ENCODE data around the gene SERPINA3.

SERPINA3 gene

GRCh38 chr14:94655169-94655710 is 43.0 kb downstream of the SERPINA3 start:
- DNase-seq (ENCODE audit: low read depth), result no peak

- DNase-seq (ENCODE audit: low read depth), result no peak
Measured at GRCh38 chr14:94656043-94656442, 43.9 kb downstream of the SERPINA3 start.

GRCh38 chr14:94659256-94659655 is 47.1 kb downstream of the SERPINA3 start:
- no peak for DNase-seq (ENCODE audit: low read depth)

GRCh38 chr14:94659901-94660300 is 47.7 kb downstream of the SERPINA3 start:
- DNase-seq (ENCODE audit: low read depth), result no peak

- no peak for DNase-seq (ENCODE audit: low read depth)
Measured at GRCh38 chr14:94660306-94660946, 48.2 kb downstream of the SERPINA3 start.

GRCh38 chr14:94663538-94663937 is 51.3 kb downstream of the SERPINA3 start:
- DNase-seq (ENCODE audit: low read depth), result no peak

GRCh38 chr14:94663965-94664704 is 51.9 kb downstream of the SERPINA3 start:
- no peak for DNase-seq (ENCODE audit: low read depth)

GRCh38 chr14:94665121-94665520 is 52.9 kb downstream of the SERPINA3 start:
- no peak for DNase-seq (ENCODE audit: low read depth)

- DNase-seq (ENCODE audit: low read depth), result no peak
Measured at GRCh38 chr14:94665544-94665943, 53.4 kb downstream of the SERPINA3 start.

GRCh38 chr14:94670692-94671285 is 58.6 kb downstream of the SERPINA3 start:
- no peak for DNase-seq (ENCODE audit: low read depth)

GRCh38 chr14:94671870-94672444 is 59.8 kb downstream of the SERPINA3 start:
- no peak for DNase-seq (ENCODE audit: low read depth)

GRCh38 chr14:94673071-94673470 is 60.9 kb downstream of the SERPINA3 start:
- DNase-seq (ENCODE audit: low read depth), result no peak
